BLaER1 treated with 17β-estradiol and CSF1 and Interleukin-3, amounts not matched to agents 10 nM and 100 nM (cell line): ENCODE data around the gene GP1BA.

ENCODE experiments used
- H3K27ac ChIP-seq, 11 experiments: shearing (Covaris generic); formaldehyde crosslinking; 2 replicates each; pipeline ENCODE4 v1.8.1; 2022
- H3K27me3 ChIP-seq, 11 experiments: shearing (Covaris generic); formaldehyde crosslinking; 2 replicates each; pipeline ENCODE4 v1.8.1; 2022
- H3K36me3 ChIP-seq, 11 experiments: shearing (Covaris generic); formaldehyde crosslinking; 2 replicates each; pipeline ENCODE4 v1.8.1; 2022
- H3K4me1 ChIP-seq, 10 experiments: shearing (Covaris generic); formaldehyde crosslinking; 2 replicates each; pipeline ENCODE4 v1.8.1; 2022
- H3K4me2 ChIP-seq, 11 experiments: shearing (Covaris generic); formaldehyde crosslinking; 2 replicates each; pipeline ENCODE4 v1.8.1; 2022
- H3K4me3 ChIP-seq, 10 experiments: shearing (Covaris generic); formaldehyde crosslinking; 2 replicates each; pipeline ENCODE4 v1.8.1; 2022
- H3K9ac ChIP-seq, 11 experiments: shearing (Covaris generic); formaldehyde crosslinking; 2 replicates each; pipeline ENCODE4 v1.8.1; 2022
- H3K9me3 ChIP-seq, 11 experiments: shearing (Covaris generic); formaldehyde crosslinking; replicated peaks in 1 of 11; 2 replicates each; pipeline ENCODE4 v1.8.1; 2022
- H4K20me1 ChIP-seq, 11 experiments: shearing (Covaris generic); formaldehyde crosslinking; 2 replicates each; pipeline ENCODE4 v1.8.1; 2022
- Cebpa-rat ChIP-seq, 11 experiments: shearing (Covaris generic); IDR thresholded peaks; 2 replicates each; pipeline ENCODE4 v1.8.1; 2022

The GP1BA gene

GRCh38 chr17:4898927-4899326 is 33.1 kb upstream of the GP1BA start:
- TF ChIP-seq Cebpa-rat (IDR thresholded peaks at IDR 0.05): no peak
- H3K9ac ChIP-seq: peak overlapping the region; percentile 21 to 70 (median 60); a peak in 19 of 22 replicates
- H3K27ac ChIP-seq: peak overlapping the region in 6 of 11 experiments; percentile 25 to 42 (median 38); a peak in 7 of 22 replicates
- peaks cover 26 to 44% (median 35%) of the 10 kb centered on the region in 11 experiments for H3K27me3 ChIP-seq
- H3K36me3 ChIP-seq: peaks cover 33 to 44% (median 36%) of the 10 kb centered on the region in 11 experiments
- peaks cover 42 to 82% (median 54%) of the 10 kb centered on the region in 10 experiments for H3K4me1 ChIP-seq
- no peaks in the 10 kb centered on the region for H3K9me3 ChIP-seq
- H3K4me2 ChIP-seq: peak overlapping the region; percentile 64 to 89 (median 80)
- H4K20me1 ChIP-seq: peaks cover 0 to 35% (median 0%) of the 10 kb centered on the region in 11 experiments; a peak in 10 of 22 replicates
- H3K4me3 ChIP-seq: peak overlapping the region; percentile 36 to 66 (median 52); a peak in 19 of 20 replicates

GRCh38 chr17:4899341-4900230 is 32.5 kb upstream of the GP1BA start, which contains the start of gene C17orf107:
Gene C17orf107 (plus strand): TSS chr17:4899536. CDS start chr17:4899763, 227 bp downstream.
- peak within 1 kb of the TSS in 6 of 11 experiments; percentile 25 to 70 (median 41); a peak in 10 of 22 replicates for H3K27ac ChIP-seq
- peaks cover 26 to 44% (median 35%) of the 10 kb centered on the region in 11 experiments for H3K27me3 ChIP-seq
- TF ChIP-seq Cebpa-rat (IDR thresholded peaks at IDR 0.05): peak in 6 of 11 experiments; percentile 28 to 86 (median 56); a peak in 5 of 22 replicates
- H3K4me1 ChIP-seq: peaks cover 42 to 76% (median 54%) of the 10 kb centered on the region in 10 experiments
- H3K4me2 ChIP-seq: peak within 1 kb of the TSS; percentile 64 to 89 (median 80)
- peaks cover 28 to 37% (median 30%) of the 10 kb centered on the region in 11 experiments for H3K36me3 ChIP-seq
- H3K4me3 ChIP-seq: peak within 1 kb of the TSS; percentile 36 to 66 (median 52)
- peaks cover 0 to 30% (median 0%) of the 10 kb centered on the region in 11 experiments; a peak in 9 of 22 replicates for H4K20me1 ChIP-seq
- peak within 1 kb of the TSS; percentile 25 to 70 (median 60); a peak in 19 of 22 replicates for H3K9ac ChIP-seq
- no peaks in the 10 kb centered on the region for H3K9me3 ChIP-seq

- no peaks in the 10 kb centered on the region for H3K9me3 ChIP-seq
- TF ChIP-seq Cebpa-rat (IDR thresholded peaks at IDR 0.05): no peak
- peaks cover 26 to 44% (median 35%) of the 10 kb centered on the region in 11 experiments for H3K27me3 ChIP-seq
- H3K4me3 ChIP-seq: peak overlapping the region in 6 of 10 experiments; percentile 25 to 55 (median 50); a peak in 11 of 20 replicates
- H3K4me1 ChIP-seq: peaks cover 42 to 71% (median 54%) of the 10 kb centered on the region in 10 experiments
- H3K9ac ChIP-seq: peak overlapping the region in 3 of 11 experiments; percentile 8 to 68 (median 30); a peak in 2 of 22 replicates
- H3K36me3 ChIP-seq: peaks cover 19 to 28% (median 21%) of the 10 kb centered on the region in 11 experiments
- peaks cover 0 to 29% (median 0%) of the 10 kb centered on the region in 11 experiments; a peak in 9 of 22 replicates for H4K20me1 ChIP-seq
- H3K4me2 ChIP-seq: peak overlapping the region; percentile 64 to 89 (median 80)
- H3K27ac ChIP-seq: peak overlapping the region in 1 of 11 experiments; percentile 17; a peak in 2 of 22 replicates
These were observed 31.6 kb upstream of the GP1BA start for GRCh38 chr17:4900231-4901107.

- Histone ChIP-seq H3K9me3 (no peaks in the 10 kb centered on the region), H3K27ac (peak overlapping the region in 1 of 11 experiments; percentile 17; a peak in 2 of 22 replicates), H3K4me3 (peak overlapping the region in 6 of 10 experiments; percentile 25 to 55 (median 40); a peak in 6 of 20 replicates), H4K20me1 (peaks cover 0 to 25% (median 0%) of the 10 kb centered on the region in 11 experiments; a peak in 9 of 22 replicates), H3K4me1 (peaks cover 42 to 64% (median 53%) of the 10 kb centered on the region in 10 experiments), H3K9ac (peak overlapping the region in 2 of 11 experiments; percentile 8 to 68; a peak in 1 of 22 replicates), H3K27me3 (peaks cover 26 to 44% (median 35%) of the 10 kb centered on the region in 11 experiments), H3K36me3 (peaks cover 12 to 21% (median 14%) of the 10 kb centered on the region in 11 experiments; a peak in 21 of 22 replicates), H3K4me2 (peak overlapping the region; percentile 64 to 89 (median 80))
- no peak for TF ChIP-seq Cebpa-rat (IDR thresholded peaks at IDR 0.05)
These were observed 30.9 kb upstream of the GP1BA start for GRCh38 chr17:4901108-4901647.

GRCh38 chr17:4901648-4902344 is 30.3 kb upstream of the GP1BA start:
- peak overlapping the region in 2 of 11 experiments; percentile 16 to 44; a peak in 2 of 22 replicates for H3K27ac ChIP-seq
- peak overlapping the region in 10 of 11 experiments; percentile 57 to 89 (median 76); a peak in 15 of 22 replicates for H3K4me2 ChIP-seq

GRCh38 chr17:4902540-4902939 is 29.5 kb upstream of the GP1BA start:
- peak overlapping the region in 4 of 11 experiments; percentile 3 to 44 (median 17); a peak in 6 of 22 replicates for H3K27ac ChIP-seq
- no peak overlapping the region for H3K4me3 ChIP-seq
- peak overlapping the region; percentile 57 to 89 (median 71) for H3K4me2 ChIP-seq
- no peaks in the 10 kb centered on the region for H3K9me3 ChIP-seq
- H4K20me1 ChIP-seq: peaks cover 0 to 12% (median 0%) of the 10 kb centered on the region in 11 experiments; a peak in 6 of 22 replicates
- H3K27me3 ChIP-seq: peaks cover 26 to 38% (median 34%) of the 10 kb centered on the region in 11 experiments
- H3K4me1 ChIP-seq: peaks cover 42 to 56% (median 51%) of the 10 kb centered on the region in 10 experiments
- H3K9ac ChIP-seq: peak overlapping the region in 8 of 11 experiments; percentile 3 to 49 (median 29); a peak in 7 of 22 replicates
- H3K36me3 ChIP-seq: peaks cover 0 to 8% (median under 1%) of the 10 kb centered on the region in 11 experiments; a peak in 8 of 22 replicates
- no peak for TF ChIP-seq Cebpa-rat (IDR thresholded peaks at IDR 0.05)

More at GRCh38 chr17:4901648-4902344, 30.3 kb upstream of the GP1BA start:
- H3K4me1 ChIP-seq: peaks cover 42 to 63% (median 52%) of the 10 kb centered on the region in 10 experiments
- H3K4me3 ChIP-seq: no peak overlapping the region
- H3K27me3 ChIP-seq: peaks cover 26 to 44% (median 35%) of the 10 kb centered on the region in 11 experiments
- peak overlapping the region in 1 of 11 experiments; percentile 24; a peak in 1 of 22 replicates for H3K9ac ChIP-seq
- TF ChIP-seq Cebpa-rat (IDR thresholded peaks at IDR 0.05): no peak
- H4K20me1 ChIP-seq: peaks cover 0 to 19% (median 0%) of the 10 kb centered on the region in 11 experiments; a peak in 9 of 22 replicates
- H3K9me3 ChIP-seq: no peaks in the 10 kb centered on the region
- peaks cover 6 to 15% (median 8%) of the 10 kb centered on the region in 11 experiments; a peak in 21 of 22 replicates for H3K36me3 ChIP-seq
